Testis (tissue), 3 donors: ENCODE measurements around the gene DUSP7. TPM values are rescaled to one million over a fixed set of nuclear protein-coding genes. Genes with fewer than 3 reads are reported as not detected.

Experiments
- DNase-seq: peaks from one replicate; pipeline ENCODE4 v3.0.0-alpha.2; 2019
- H3K27ac ChIP-seq, 2 donors: fragments of 200-600 bp; sonication (generic); one replicate each; pipeline ENCODE4 v1.5.1; 2019
- H3K27me3 ChIP-seq: fragments of 200-600 bp; sonication (generic); one replicate; pipeline ENCODE4 v1.5.1; 2019
- H3K36me3 ChIP-seq: fragments of 200-600 bp; sonication (generic); one replicate; pipeline ENCODE4 v1.5.1; 2017; ENCODE audit warnings: low read depth; ENCODE audit errors: missing control alignments
- H3K4me1 ChIP-seq: fragments of 200-600 bp; sonication (generic); one replicate; pipeline ENCODE4 v1.5.1; 2019
- H3K4me3 ChIP-seq, 2 donors: fragments of 200-600 bp; sonication (generic); one replicate each; pipeline ENCODE4 v1.5.1; 2017 to 2019
- H3K9me3 ChIP-seq: fragments of 200-600 bp; sonication (generic); one replicate; pipeline ENCODE4 v1.5.1; 2017
- CTCF ChIP-seq, 3 experiments: fragments of 450-650 bp in 2 of 3; fragments of 200-600 bp in 1 of 3; sonication (generic) in 1 of 3; IDR thresholded peaks; one replicate each; pipeline ENCODE4 v1.5.1; 2016 to 2019; ENCODE audit warnings: antibody characterized with exemption in 3 of 3, mild to moderate bottlenecking in 2 of 3, moderate library complexity in 1 of 3
- POLR2A ChIP-seq: fragments of 450-650 bp; IDR thresholded peaks from one replicate; pipeline ENCODE4 v1.6.1; 2017; ENCODE audit warnings: antibody characterized with exemption, mild to moderate bottlenecking, moderate library complexity
- WGBS, 2 donors: methylation state at CpG; one replicate each; pipeline ENCODE4 v1.1.5; 2018; 5-methylcytosine and 5-hydroxymethylcytosine counted together
- intact Hi-C: fragments of 100-400 bp; cut with DNase I; formaldehyde crosslinking; loops from one replicate; pipeline ENCODE4 v1.15.1; 2023; ENCODE audit warnings: low total_unique reads
- polyA plus RNA-seq: library from polyadenylated mRNA; stranded (reverse); fragments of 350-450 nt; fragmentation: Illumina TruSeq; extraction: RNeasy Lipid Tissue Mini Kit (QIAGEN cat#74804); gene quantifications from one replicate; pipeline ENCODE4 v1.2.3, GENCODE V29; 2014; ENCODE audit warnings: low read depth, low replicate concordance; ENCODE audit not compliant: insufficient read depth
- total RNA-seq, 2 donors: library from RNA; depleted of rRNA; stranded (reverse); fragments of >200 nt; gene quantifications; one replicate each; pipeline ENCODE4 v1.2.3, GENCODE V29; 2016

DUSP7 gene
- total and polyA plus RNA-seq, 3 donors from 2014 or later, result 25.1 to 48.8 (median 40.6) TPM

- no peaks in the 10 kb centered on the region for H3K9me3 ChIP-seq
- WGBS, 2 donors, result 61 to 72% methylated on average over 7 to 12 of the region's 12 CpGs
- peaks cover 45% of the 10 kb centered on the region for H3K4me1 ChIP-seq
- no peaks in the 10 kb centered on the region for H3K27me3 ChIP-seq
- TF ChIP-seq POLR2A, result no peak
- TF ChIP-seq CTCF (IDR thresholded peaks at IDR 0.05), result no peak
- H3K27ac ChIP-seq, result peak overlapping the region; percentile 22 to 83
- DNase-seq, result peak; percentile 51
- intact Hi-C loops, result no loop called here
- H3K4me3 ChIP-seq, result no peak overlapping the region
- H3K36me3 ChIP-seq, result no peaks in the 10 kb centered on the region
Measured at GRCh38 chr3:52090131-52090932, 34.0 kb upstream of the DUSP7 start.

DNA sequence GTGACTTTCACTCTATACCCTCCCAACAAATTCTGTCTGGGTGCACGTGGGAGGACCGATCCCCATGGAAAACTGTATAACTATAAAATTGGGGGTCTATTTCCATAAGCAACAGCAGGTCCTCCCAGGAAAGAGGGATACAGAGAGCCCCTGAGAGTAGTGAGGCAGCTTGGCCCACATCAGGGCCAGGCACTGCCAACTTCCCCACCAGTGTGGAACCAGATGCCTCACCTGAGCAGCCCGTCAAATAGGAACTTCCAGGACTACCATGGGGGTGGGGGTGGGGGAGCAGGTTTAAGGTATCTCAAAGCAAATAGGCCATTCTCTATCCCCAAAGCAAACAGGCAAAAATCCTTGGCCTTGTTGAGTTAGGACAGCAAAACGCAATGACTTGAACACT lies 33.3 kb upstream of the DUSP7 start:
- H3K27me3 ChIP-seq, result no peaks in the 10 kb centered on the region
- peak overlapping the region; percentile 22 to 83 for H3K27ac ChIP-seq
- intact Hi-C loops, result no loop called here
- H3K36me3 ChIP-seq, result no peaks in the 10 kb centered on the region
- no peak for DNase-seq
- H3K9me3 ChIP-seq, result no peaks in the 10 kb centered on the region
- H3K4me1 ChIP-seq, result peaks cover 45% of the 10 kb centered on the region
- WGBS, 2 donors, result 83 to 85% methylated on average over 2 to 4 of the region's 4 CpGs
- H3K4me3 ChIP-seq, result no peak overlapping the region
- TF ChIP-seq CTCF (IDR thresholded peaks at IDR 0.05) (no peak), POLR2A (no peak)

DNA sequence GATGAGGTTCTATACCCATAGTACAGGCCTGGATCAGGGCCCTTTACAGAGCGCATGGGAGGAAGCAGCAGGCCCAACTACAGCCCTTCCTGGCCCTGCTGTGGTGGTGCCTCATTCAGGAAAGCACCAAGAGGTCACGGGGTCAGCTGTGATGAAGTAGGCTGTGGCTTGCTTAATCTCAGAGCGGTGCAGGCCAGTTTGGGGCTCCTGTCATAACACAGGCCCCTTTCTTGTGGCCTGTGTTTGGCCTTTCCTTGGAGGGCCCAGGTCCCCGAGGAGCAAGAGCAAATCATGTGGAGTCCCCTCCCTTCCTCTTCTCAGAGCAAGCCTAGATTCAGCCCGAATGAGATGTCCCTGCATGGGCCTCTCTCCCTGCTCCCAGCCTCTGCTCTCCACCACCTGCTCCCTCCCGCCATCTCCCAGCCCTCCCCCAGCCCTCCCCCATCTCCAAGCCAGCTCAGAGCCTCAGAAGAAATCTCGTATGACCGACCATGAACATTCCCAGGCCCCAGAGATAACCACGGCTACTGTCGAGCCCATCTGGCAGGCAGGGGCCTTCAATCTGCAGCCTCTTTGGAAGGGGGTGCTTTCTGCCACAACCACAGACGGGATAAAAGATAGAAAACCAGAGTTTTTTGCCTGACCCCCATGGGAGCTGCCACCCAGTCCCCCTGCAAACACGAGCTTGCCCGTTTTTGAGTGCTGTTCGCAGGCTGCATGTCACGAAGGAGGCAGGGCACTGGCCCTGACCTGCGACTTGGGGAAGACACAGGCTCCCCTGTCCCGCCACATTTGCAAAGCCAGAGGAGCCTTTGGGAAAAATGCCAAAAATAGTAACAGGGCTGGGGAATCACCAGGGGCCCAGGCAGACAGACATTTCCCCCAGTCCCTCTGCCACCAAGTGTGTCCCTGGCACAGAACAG lies 32.3 kb upstream of the DUSP7 start:
- Histone ChIP-seq H3K27me3 (no peaks in the 10 kb centered on the region), H3K27ac (peak overlapping the region in 1 of 2 donors; percentile 83), H3K4me1 (peaks cover 45% of the 10 kb centered on the region), H3K36me3 (no peaks in the 10 kb centered on the region), H3K9me3 (no peaks in the 10 kb centered on the region), H3K4me3 (no peak overlapping the region)
- no peak for DNase-seq
- WGBS, 2 donors, result 55 to 69% methylated on average over 15 to 17 of the region's 17 CpGs
- no peak for TF ChIP-seq POLR2A
- TF ChIP-seq CTCF (IDR thresholded peaks at IDR 0.05), result no peak
- intact Hi-C loops, result no loop called here

DNA sequence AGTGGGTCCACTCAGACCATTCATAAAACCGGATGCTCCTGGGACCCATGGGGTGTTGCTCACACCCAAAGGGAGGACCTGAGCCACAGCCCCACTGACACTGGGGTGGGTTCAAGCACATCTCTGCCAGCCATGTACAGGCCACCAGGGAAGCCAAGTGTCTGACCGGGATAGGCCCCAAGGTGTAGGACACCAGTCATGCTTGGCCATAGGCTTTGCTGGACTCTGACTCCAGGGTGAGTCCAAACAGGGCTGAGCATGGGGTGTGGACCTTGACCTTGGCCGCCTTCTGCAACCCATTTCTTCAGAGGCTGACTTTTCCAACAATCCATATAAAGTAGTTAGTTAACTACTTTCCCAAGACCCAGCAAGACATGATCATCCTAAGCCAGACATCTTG lies 31.4 kb upstream of the DUSP7 start:
- H3K4me3 ChIP-seq, result no peak overlapping the region
- no peaks in the 10 kb centered on the region for H3K9me3 ChIP-seq
- H3K27me3 ChIP-seq, result no peaks in the 10 kb centered on the region
- peaks cover 39% of the 10 kb centered on the region for H3K4me1 ChIP-seq
- 92% methylated on average over 2 to 3 of the region's 3 CpGs for WGBS, 2 donors
- no peak for TF ChIP-seq CTCF (IDR thresholded peaks at IDR 0.05)
- no peak for TF ChIP-seq POLR2A
- no peaks in the 10 kb centered on the region for H3K36me3 ChIP-seq
- intact Hi-C loops, result no loop called here
- H3K27ac ChIP-seq, result no peak overlapping the region
- DNase-seq, result no peak
